ENCODE measurements around the gene BPI. TPM values are rescaled to one million over a fixed set of nuclear protein-coding genes. Genes with fewer than 3 reads are reported as not detected.

The BPI gene
- total and polyA plus RNA-seq, 2 donors from 2014 or later = 0.16 to 1.5 TPM

GRCh38 chr20:38325167-38325566 lies 21.2 kb downstream of the BPI start:
- DNase-seq (no peak), FAIRE-seq (no peak)
- Histone ChIP-seq H3K9me3 (ENCODE audit: control insufficient read depth in 2 of 3, insufficient read depth in 1 of 3, low read length in 3 of 3) (peaks cover 0 to 6% (median 0%) of the 10 kb centered on the region in 3 donors), H3K4me3 (ENCODE audit: low read length in 3 of 3) (no peak overlapping the region), H3K27ac (ENCODE audit: low read depth in 2 of 2, low read length in 2 of 2) (no peak overlapping the region), H3K27me3 (ENCODE audit: control insufficient read depth, insufficient read depth, low read length) (no peaks in the 10 kb centered on the region), H3K36me3 (ENCODE audit: control insufficient read depth in 2 of 3, insufficient read depth in 3 of 3, low read length in 3 of 3) (no peaks in the 10 kb centered on the region), H3K4me1 (ENCODE audit: control insufficient read depth in 2 of 3, insufficient read depth in 2 of 3, low read depth in 1 of 3, low read length in 3 of 3) (peaks cover 0 to 2% (median 0%) of the 10 kb centered on the region in 3 donors), H3K9ac (ENCODE audit: low read length in 3 of 3) (no peak overlapping the region)
- TF ChIP-seq CTCF (IDR thresholded peaks at IDR 0.05; ENCODE audit: borderline replicate concordance, extremely low read depth, insufficient read depth) = no peak
- intact Hi-C loops (cut with DNase I) = no loop called here

- DNase-seq (no peak), FAIRE-seq (no peak)
- peaks cover 0 to 4% (median 2%) of the 10 kb centered on the region in 3 donors for H3K4me1 ChIP-seq (ENCODE audit: control insufficient read depth in 2 of 3, insufficient read depth in 2 of 3, low read depth in 1 of 3, low read length in 3 of 3)
- no peak overlapping the region for H3K4me3 ChIP-seq (ENCODE audit: low read length in 3 of 3)
- H3K9me3 ChIP-seq (ENCODE audit: control insufficient read depth in 2 of 3, insufficient read depth in 1 of 3, low read length in 3 of 3) = peaks cover 0 to 6% (median 0%) of the 10 kb centered on the region in 3 donors
- no peaks in the 10 kb centered on the region for H3K36me3 ChIP-seq (ENCODE audit: control insufficient read depth in 2 of 3, insufficient read depth in 3 of 3, low read length in 3 of 3)
- no peak overlapping the region for H3K27ac ChIP-seq (ENCODE audit: low read depth in 2 of 2, low read length in 2 of 2)
- intact Hi-C loops (cut with DNase I) = no loop called here
- no peak overlapping the region for H3K9ac ChIP-seq (ENCODE audit: low read length in 3 of 3)
- no peak for TF ChIP-seq CTCF (IDR thresholded peaks at IDR 0.05; ENCODE audit: borderline replicate concordance, extremely low read depth, insufficient read depth)
- no peaks in the 10 kb centered on the region for H3K27me3 ChIP-seq (ENCODE audit: control insufficient read depth, insufficient read depth, low read length)
These were observed 21.9 kb downstream of the BPI start for GRCh38 chr20:38325905-38326304.

- no peaks in the 10 kb centered on the region for H3K27me3 ChIP-seq (ENCODE audit: control insufficient read depth, insufficient read depth, low read length)
- DNase-seq (no peak), FAIRE-seq (no peak)
- H3K4me3 ChIP-seq (ENCODE audit: low read length in 3 of 3) = no peak overlapping the region
- intact Hi-C loops (cut with DNase I) = no loop called here
- no peak for TF ChIP-seq CTCF (IDR thresholded peaks at IDR 0.05; ENCODE audit: borderline replicate concordance, extremely low read depth, insufficient read depth)
- H3K4me1 ChIP-seq (ENCODE audit: control insufficient read depth in 2 of 3, insufficient read depth in 2 of 3, low read depth in 1 of 3, low read length in 3 of 3) = peaks cover 0 to 4% (median 2%) of the 10 kb centered on the region in 3 donors
- no peak overlapping the region for H3K27ac ChIP-seq (ENCODE audit: low read depth in 2 of 2, low read length in 2 of 2)
- no peak overlapping the region for H3K9ac ChIP-seq (ENCODE audit: low read length in 3 of 3)
- no peaks in the 10 kb centered on the region for H3K36me3 ChIP-seq (ENCODE audit: control insufficient read depth in 2 of 3, insufficient read depth in 3 of 3, low read length in 3 of 3)
- peaks cover 0 to 6% (median 0%) of the 10 kb centered on the region in 3 donors for H3K9me3 ChIP-seq (ENCODE audit: control insufficient read depth in 2 of 3, insufficient read depth in 1 of 3, low read length in 3 of 3)
These were observed 22.4 kb downstream of the BPI start for GRCh38 chr20:38326309-38326708.

- TF ChIP-seq CTCF (IDR thresholded peaks at IDR 0.05; ENCODE audit: borderline replicate concordance, extremely low read depth, insufficient read depth) = no peak
- Histone ChIP-seq H3K9me3 (ENCODE audit: control insufficient read depth in 2 of 3, insufficient read depth in 1 of 3, low read length in 3 of 3) (no peaks in the 10 kb centered on the region), H3K4me1 (ENCODE audit: control insufficient read depth in 2 of 3, insufficient read depth in 2 of 3, low read depth in 1 of 3, low read length in 3 of 3) (peaks cover 0 to 4% (median 2%) of the 10 kb centered on the region in 3 donors), H3K27ac (ENCODE audit: low read depth in 2 of 2, low read length in 2 of 2) (peak overlapping the region; percentile 3 to 23), H3K4me3 (ENCODE audit: low read length in 3 of 3) (no peak overlapping the region), H3K27me3 (ENCODE audit: control insufficient read depth, insufficient read depth, low read length) (no peaks in the 10 kb centered on the region), H3K9ac (ENCODE audit: low read length in 3 of 3) (no peak overlapping the region), H3K36me3 (ENCODE audit: control insufficient read depth in 2 of 3, insufficient read depth in 3 of 3, low read length in 3 of 3) (no peaks in the 10 kb centered on the region)
- FAIRE-seq = no peak
- intact Hi-C loops (cut with DNase I) = no loop called here
- no peak for DNase-seq
These were observed 26.7 kb downstream of the BPI start for GRCh38 chr20:38330638-38331037.
